ENCODE data around the gene USP48. TPM values are rescaled to one million over a fixed set of nuclear protein-coding genes. Genes with fewer than 3 reads are reported as not detected.

Gene USP48
- total RNA-seq, 2 experiments from 2014 or later = 73.3 to 76.0 TPM

DNA sequence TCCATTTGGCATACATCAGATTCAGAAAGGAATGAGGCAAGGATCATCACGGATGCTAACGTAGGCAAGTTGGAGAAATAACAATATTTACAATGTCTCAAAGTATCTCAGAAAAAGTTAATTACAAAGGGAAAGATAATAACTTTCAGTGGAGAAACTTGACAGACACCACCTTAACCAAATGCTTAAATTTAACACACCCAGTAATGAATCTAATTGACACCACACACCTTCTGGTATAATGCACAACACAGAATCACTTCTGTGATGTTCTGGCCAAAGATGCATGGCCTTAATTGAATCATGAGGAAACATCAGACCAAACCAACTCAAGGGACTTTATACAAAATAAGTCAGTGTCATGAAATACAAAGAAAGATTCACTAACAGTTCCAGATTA, 23.1 kb downstream of the USP48 start:
- Histone ChIP-seq H3K36me3 (ENCODE audit: insufficient read depth, low read length) (peaks cover 13% of the 10 kb centered on the region), H3K9me3 (ENCODE audit: control insufficient read depth in 1 of 2, insufficient read depth in 1 of 2, low read length in 2 of 2) (no peaks in the 10 kb centered on the region), H3K27me3 (ENCODE audit: control insufficient read depth in 1 of 2, insufficient read depth in 2 of 2, low read length in 2 of 2) (no peaks in the 10 kb centered on the region), H3K4me3 (ENCODE audit: low read length) (no peak overlapping the region), H3K4me1 (ENCODE audit: insufficient read depth, low read length) (peaks cover 13% of the 10 kb centered on the region), H3K27ac (ENCODE audit: low read depth in 1 of 2, low read length in 2 of 2) (no peak overlapping the region)
- no peaks in the 10 kb centered on the region for H3K27me3 Mint-ChIP-seq
- intact Hi-C loops (cut with DNase I, micrococcal nuclease) = no loop called here
- no peaks in the 10 kb centered on the region for H3K9me3 Mint-ChIP-seq
- POLR2A ChIA-PET = no interaction called here
- peaks cover 53% of the 10 kb centered on the region for H3K4me1 Mint-ChIP-seq (ENCODE audit: low read depth)
- CTCF ChIA-PET = no interaction called here
- TF ChIP-seq, protein P1, sequence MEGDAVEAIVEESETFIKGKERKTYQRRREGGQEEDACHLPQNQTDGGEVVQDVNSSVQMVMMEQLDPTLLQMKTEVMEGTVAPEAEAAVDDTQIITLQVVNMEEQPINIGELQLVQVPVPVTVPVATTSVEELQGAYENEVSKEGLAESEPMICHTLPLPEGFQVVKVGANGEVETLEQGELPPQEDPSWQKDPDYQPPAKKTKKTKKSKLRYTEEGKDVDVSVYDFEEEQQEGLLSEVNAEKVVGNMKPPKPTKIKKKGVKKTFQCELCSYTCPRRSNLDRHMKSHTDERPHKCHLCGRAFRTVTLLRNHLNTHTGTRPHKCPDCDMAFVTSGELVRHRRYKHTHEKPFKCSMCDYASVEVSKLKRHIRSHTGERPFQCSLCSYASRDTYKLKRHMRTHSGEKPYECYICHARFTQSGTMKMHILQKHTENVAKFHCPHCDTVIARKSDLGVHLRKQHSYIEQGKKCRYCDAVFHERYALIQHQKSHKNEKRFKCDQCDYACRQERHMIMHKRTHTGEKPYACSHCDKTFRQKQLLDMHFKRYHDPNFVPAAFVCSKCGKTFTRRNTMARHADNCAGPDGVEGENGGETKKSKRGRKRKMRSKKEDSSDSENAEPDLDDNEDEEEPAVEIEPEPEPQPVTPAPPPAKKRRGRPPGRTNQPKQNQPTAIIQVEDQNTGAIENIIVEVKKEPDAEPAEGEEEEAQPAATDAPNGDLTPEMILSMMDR (IDR thresholded peaks at IDR 0.05) = no peak
- H3K36me3 Mint-ChIP-seq (ENCODE audit: low read depth) = peaks cover 38% of the 10 kb centered on the region
- H3K4me3 Mint-ChIP-seq = no peak overlapping the region
- DNase-seq (no peak), ATAC-seq (ENCODE audit: poor library complexity) (no peak)
- peak overlapping the region; percentile 51 for H3K27ac Mint-ChIP-seq

GRCh38 chr1:21759182-21759581, 23.8 kb downstream of the USP48 start:
- H3K4me3 Mint-ChIP-seq = no peak overlapping the region
- H3K9me3 Mint-ChIP-seq = no peaks in the 10 kb centered on the region
- Histone ChIP-seq H3K4me1 (ENCODE audit: insufficient read depth, low read length) (peaks cover 9% of the 10 kb centered on the region), H3K27ac (ENCODE audit: low read depth in 1 of 2, low read length in 2 of 2) (no peak overlapping the region), H3K9me3 (ENCODE audit: control insufficient read depth in 1 of 2, insufficient read depth in 1 of 2, low read length in 2 of 2) (no peaks in the 10 kb centered on the region), H3K27me3 (ENCODE audit: control insufficient read depth in 1 of 2, insufficient read depth in 2 of 2, low read length in 2 of 2) (no peaks in the 10 kb centered on the region), H3K4me3 (ENCODE audit: low read length) (no peak overlapping the region), H3K36me3 (ENCODE audit: insufficient read depth, low read length) (peaks cover 19% of the 10 kb centered on the region)
- TF ChIP-seq, protein P1 (IDR thresholded peaks at IDR 0.05) = no peak
- ChIA-PET POLR2A (no interaction called here), CTCF (no interaction called here)
- intact Hi-C loops (cut with DNase I, micrococcal nuclease) = no loop called here
- H3K4me1 Mint-ChIP-seq (ENCODE audit: low read depth) = peaks cover 51% of the 10 kb centered on the region
- DNase-seq = no peak
- peak overlapping the region; percentile 51 for H3K27ac Mint-ChIP-seq
- no peaks in the 10 kb centered on the region for H3K27me3 Mint-ChIP-seq
- H3K36me3 Mint-ChIP-seq (ENCODE audit: low read depth) = peaks cover 44% of the 10 kb centered on the region
- no peak for ATAC-seq (ENCODE audit: poor library complexity)

DNA sequence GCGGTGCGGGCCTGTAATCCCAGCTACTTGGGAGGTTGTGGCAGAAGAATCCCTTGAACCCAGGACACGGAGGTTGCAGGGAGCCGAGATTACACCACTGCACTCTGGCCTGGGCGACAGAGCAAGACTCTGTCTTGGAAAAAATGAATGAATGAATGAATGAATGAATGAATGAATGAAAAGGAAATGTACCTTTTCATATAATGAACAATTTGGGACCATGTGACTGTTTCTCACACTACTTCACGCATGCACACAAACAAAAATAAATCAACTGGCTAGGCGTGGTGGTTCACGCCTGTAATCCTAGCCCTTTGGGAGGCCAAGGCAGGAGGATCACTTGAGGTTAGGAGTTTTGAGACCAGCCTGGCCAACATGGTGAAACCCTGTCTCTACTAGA, 24.3 kb downstream of the USP48 start:
- Mint-ChIP-seq H3K27me3 (no peaks in the 10 kb centered on the region), H3K4me3 (no peak overlapping the region), H3K9me3 (no peaks in the 10 kb centered on the region), H3K27ac (no peak overlapping the region), H3K36me3 (ENCODE audit: low read depth) (peaks cover 48% of the 10 kb centered on the region), H3K4me1 (ENCODE audit: low read depth) (peaks cover 47% of the 10 kb centered on the region)
- H3K4me3 ChIP-seq (ENCODE audit: low read length) = no peak overlapping the region
- POLR2A ChIA-PET = no interaction called here
- no peaks in the 10 kb centered on the region for H3K27me3 ChIP-seq (ENCODE audit: control insufficient read depth in 1 of 2, insufficient read depth in 2 of 2, low read length in 2 of 2)
- CTCF ChIA-PET = no interaction called here
- intact Hi-C loops (cut with DNase I, micrococcal nuclease) = no loop called here
- no peak overlapping the region for H3K27ac ChIP-seq (ENCODE audit: low read depth in 1 of 2, low read length in 2 of 2)
- ATAC-seq (ENCODE audit: poor library complexity) (no peak), DNase-seq (no peak)
- no peaks in the 10 kb centered on the region for H3K9me3 ChIP-seq (ENCODE audit: control insufficient read depth in 1 of 2, insufficient read depth in 1 of 2, low read length in 2 of 2)
- H3K4me1 ChIP-seq (ENCODE audit: insufficient read depth, low read length) = peaks cover 9% of the 10 kb centered on the region
- TF ChIP-seq, protein P1 (IDR thresholded peaks at IDR 0.05) = no peak
- peaks cover 25% of the 10 kb centered on the region for H3K36me3 ChIP-seq (ENCODE audit: insufficient read depth, low read length)

Measured in CD4-positive, alpha-beta T cell (primary cell).